Activated naive CD4-positive, alpha-beta T cell treated with Interleukin-2 at 50 U/mL for 16 hours (primary cell): Measurements from ENCODE around the gene UBXN6.

Experiments
- DNase-seq: peaks from one replicate; pipeline ENCODE4 v3.0.0-alpha.2; 2020

The UBXN6 gene

DNA sequence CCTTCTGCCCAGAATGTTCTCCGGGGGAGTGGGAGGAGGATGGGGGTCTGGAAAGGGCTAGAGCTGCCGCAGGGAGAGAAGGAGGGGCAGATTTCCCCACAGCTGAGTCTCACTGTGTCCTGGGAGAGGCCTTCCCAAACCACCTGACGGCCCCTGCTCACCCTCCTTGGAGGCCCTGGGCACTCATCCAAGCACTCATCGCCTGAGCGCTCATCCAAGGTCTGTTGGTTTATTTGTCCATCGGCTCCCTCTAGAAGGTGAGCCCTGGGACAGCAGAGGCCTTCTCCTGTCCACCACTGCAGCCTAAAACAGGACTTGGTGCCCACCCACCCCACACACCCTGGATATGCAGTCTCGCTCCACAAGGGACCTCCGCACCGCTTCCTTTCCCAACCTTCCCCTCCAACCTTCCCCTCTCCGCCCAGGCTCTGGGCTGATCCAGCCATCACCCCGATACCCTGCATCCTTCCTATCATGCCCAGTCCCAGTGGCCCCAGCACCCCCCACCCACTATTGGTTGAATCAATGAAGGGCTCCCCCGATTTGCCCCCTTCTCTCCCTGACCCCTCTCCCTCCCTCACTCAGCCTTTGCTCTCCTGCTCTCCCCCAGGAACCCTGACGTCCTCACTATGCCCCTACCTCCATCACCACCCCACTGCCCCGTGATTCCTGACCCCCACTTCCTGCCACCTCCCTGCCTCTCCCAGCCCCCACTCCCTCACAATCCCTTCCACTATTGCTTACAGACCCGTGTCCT lies 1.7 kb downstream of the UBXN6 start:
- no peak for DNase-seq

GRCh38 chr19:4454747-4455718 lies 2.6 kb downstream of the UBXN6 start:
- no peak for DNase-seq

- no peak for DNase-seq
Measured at GRCh38 chr19:4453232-4454179, 4.1 kb downstream of the UBXN6 start.

DNA sequence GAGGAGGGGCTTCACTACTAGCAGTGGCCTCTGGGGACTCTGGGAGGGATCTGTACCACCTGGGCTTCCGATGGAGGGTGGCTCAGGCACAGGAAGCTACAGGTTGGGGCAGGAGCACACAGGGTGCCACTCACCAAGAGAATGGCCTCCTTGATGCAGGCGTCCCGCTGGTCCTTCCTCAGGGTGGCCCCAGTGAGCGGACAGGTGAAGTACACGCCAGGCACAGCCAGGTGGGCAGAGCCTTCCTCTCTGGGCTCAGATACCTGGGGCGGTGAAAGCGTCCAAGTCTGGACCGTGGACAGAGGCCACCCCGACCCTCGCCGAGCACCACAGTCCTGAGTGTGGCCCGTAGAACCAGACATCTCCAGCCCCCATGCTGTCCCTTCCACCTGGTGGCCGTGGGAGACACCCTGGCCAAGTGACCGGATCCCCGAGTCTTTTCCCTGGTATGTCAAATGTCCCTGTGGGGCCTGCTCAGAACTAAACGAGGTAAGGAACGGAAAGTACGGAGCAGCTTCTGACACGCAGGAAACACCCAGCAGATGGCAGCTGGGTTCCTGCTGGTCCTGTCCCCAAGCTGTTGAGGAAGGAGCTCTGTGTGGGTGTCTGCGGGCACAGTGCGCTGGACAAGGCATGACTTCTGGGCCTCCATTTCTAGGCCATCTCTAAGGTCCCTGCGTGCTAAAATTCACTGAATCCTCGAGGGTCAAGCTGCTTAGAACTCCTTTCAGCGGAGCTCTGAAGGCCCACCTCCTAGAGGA lies 5.2 kb downstream of the UBXN6 start:
- DNase-seq = no peak

GRCh38 chr19:4449639-4450028 lies 8.0 kb downstream of the UBXN6 start:
- DNase-seq = no peak

- DNase-seq = no peak
Measured at GRCh38 chr19:4449022-4449638, 8.5 kb downstream of the UBXN6 start.

GRCh38 chr19:4448147-4448985 lies 9.2 kb downstream of the UBXN6 start:
- DNase-seq = no peak

GRCh38 chr19:4447327-4448146 lies 10.1 kb downstream of the UBXN6 start:
- no peak for DNase-seq

GRCh38 chr19:4446704-4447200 lies 10.8 kb downstream of the UBXN6 start:
- no peak for DNase-seq

DNA sequence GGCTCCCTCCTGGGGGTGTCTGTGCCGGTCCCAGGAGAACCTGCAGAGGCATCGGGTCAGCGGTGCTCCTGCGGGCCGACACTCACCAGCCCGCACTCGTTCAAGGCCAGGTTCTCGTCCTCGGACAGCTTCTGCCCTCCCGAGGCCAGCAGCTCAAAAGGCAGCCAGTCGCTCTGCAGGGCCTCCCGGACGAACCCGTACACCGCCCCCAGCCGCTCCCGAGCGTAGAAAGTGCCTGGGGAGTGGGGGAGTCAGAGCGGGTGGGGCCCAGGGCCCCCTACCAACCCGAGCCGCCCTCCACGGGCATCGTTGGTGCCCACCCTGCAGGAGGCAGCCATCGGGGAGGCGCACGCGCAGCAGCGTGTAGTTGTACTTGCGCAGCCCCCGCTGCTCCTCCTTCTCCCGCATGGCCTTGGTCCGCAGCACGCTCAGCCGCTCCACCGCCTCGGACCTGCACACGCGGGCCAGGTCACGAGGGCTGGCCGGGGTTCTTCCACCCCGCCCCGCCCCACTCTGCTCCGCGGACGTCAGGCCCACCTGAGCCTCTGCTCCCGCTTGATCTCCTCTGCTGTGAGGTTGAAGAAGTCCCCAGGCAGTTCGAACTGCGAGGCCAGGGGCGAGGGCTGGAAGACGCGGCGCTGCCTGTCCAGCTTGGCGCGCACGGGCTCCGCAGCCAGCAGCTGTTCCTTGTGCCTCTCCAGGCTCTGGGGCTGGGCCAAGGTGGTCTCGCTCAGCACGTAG lies 11.5 kb downstream of the UBXN6 start:
- DNase-seq = no peak

DNA sequence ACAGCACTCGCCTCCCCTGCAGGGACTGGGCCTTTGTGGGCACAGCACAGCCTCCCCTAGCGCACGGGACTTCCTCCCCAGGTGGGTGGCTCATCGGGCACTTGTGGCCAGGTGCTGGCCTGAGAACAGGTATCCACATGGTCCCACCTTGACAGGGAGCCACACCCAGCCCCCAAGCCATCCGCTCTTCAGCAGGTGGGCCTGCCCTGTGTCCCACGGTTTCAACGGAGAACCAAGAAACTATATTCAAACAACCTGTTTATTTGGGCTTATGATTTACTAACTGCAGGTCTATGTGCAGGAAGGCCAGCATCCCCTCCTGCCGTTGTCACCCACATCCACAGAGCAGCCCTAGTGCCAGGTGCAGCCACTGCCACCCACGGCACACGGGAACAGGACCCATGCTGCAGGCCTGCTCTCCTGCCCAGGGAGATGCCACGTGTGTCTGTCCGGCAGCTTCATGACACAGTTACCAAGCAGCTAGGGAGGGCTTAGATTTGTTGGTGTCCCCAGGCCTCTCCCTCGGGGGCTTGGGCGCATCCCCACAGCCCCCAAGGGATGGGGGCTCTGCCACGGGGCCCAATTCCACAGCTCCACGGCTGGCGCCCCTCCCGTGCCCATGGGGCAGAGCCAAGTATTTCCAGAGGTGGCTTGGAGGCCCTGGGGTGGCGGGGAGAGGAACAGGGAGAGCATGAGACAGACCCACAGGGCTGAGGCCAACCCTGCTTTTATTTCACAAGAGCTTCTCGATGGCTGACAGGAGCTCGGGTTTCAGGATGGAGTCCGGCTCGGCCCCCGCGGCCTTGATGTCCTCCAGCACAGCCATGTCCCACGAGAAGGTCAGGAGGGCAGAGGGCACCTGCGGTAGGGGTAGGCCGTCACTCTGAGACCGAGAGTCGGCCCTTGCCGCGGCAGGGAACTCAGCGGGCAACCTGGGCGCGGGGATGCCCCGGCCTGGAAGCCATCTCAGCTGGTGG lies 12.5 kb downstream of the UBXN6 start:
- no peak for DNase-seq

- DNase-seq = no peak
Measured at GRCh38 chr19:4443966-4444764, 13.4 kb downstream of the UBXN6 start.

- no peak for DNase-seq
Measured at GRCh38 chr19:4443188-4443587, 14.4 kb downstream of the UBXN6 start.

GRCh38 chr19:4442819-4443146 lies 14.8 kb downstream of the UBXN6 start:
- no peak for DNase-seq

DNA sequence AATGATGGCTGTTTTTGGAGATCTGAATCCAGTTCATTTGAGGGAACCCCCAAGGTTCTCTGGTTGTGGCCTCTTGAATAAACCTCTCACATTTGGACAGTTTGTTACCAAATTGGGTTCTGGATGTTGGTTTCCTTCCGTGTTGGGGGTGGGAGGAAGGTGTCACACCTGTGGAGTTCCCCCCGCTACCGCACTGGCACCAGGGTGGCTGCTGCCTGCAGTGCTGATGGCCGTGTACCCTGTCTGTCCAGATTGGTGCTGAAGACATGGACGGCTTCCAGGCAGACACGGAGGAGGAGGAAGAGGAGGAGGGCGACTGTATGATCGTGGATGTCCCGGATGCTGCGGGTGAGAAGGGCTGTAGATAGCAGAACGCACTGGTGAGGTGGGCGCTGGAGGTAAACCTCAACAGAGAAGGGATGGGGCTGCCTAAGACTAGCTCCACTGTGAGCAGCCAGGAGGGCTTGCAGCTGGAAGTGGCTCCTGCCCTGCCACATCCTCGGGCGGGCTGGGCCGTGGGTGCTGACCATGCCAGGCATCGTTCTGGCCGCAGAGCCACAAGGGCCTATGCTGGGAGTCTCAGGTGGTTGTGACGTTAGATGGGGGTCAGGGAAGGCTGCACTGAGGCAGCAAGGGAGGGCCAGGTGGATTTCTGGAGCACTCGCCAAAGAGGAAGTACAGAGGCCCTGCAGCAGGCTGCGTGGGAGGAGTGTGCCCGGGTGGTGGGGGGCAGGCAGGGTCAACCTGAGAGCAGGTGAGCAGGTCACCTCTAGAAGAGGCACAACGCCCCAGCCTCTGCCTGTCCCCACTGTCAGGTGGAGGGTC lies 15.4 kb downstream of the UBXN6 start:
- DNase-seq = no peak

GRCh38 chr19:4439243-4439642 lies 18.4 kb downstream of the UBXN6 start:
- DNase-seq = no peak
